ENCODE measurements around the gene LYPLA2.

GRCh38 chr1:23752909-23753308, 38.0 kb upstream of the LYPLA2 start:
- no peak for TF ChIP-seq EZH2 (IDR thresholded peaks at IDR 0.05; ENCODE audit: borderline replicate concordance, insufficient read depth, low read depth, low read length, poor library complexity, severe bottlenecking)
- no peak for TF ChIP-seq CTCF (IDR thresholded peaks at IDR 0.05)
